Liver (tissue), 3 donors: Measurements from ENCODE around the gene CCDC92B.

Experiments
- CTCF ChIP-seq: fragments of 150-350 bp; IDR thresholded peaks from 2 replicates; pipeline ENCODE4 v1.5.1; 2017; ENCODE audit warnings: improper control_type of control experiment, low read depth, low read length; ENCODE audit not compliant: missing input control
- GABPA ChIP-seq, 2 donors: IDR thresholded peaks in 1 of 2; conservative IDR thresholded peaks in 1 of 2; 2 replicates each; pipeline ENCODE4 v1.6.1; 2016; ENCODE audit warnings: antibody characterized with exemption in 2 of 2, mild to moderate bottlenecking in 1 of 2, moderate library complexity in 1 of 2
- MAX ChIP-seq: IDR thresholded peaks from 2 replicates; pipeline ENCODE4 v1.6.1; 2016; ENCODE audit warnings: antibody characterized with exemption
- NR2F2 ChIP-seq: IDR thresholded peaks from 2 replicates; pipeline ENCODE4 v1.6.1; 2016; ENCODE audit warnings: antibody characterized with exemption
- RAD21 ChIP-seq, 2 donors: IDR thresholded peaks; 2 replicates each; pipeline ENCODE4 v1.6.1; 2016; ENCODE audit warnings: antibody characterized with exemption in 2 of 2, mild to moderate bottlenecking in 2 of 2
- REST ChIP-seq: IDR thresholded peaks from 2 replicates; pipeline ENCODE4 v1.6.1; 2016; ENCODE audit warnings: antibody characterized with exemption, mild to moderate bottlenecking
- donor health status: healthy.
- donor health status: healthy.

DNA sequence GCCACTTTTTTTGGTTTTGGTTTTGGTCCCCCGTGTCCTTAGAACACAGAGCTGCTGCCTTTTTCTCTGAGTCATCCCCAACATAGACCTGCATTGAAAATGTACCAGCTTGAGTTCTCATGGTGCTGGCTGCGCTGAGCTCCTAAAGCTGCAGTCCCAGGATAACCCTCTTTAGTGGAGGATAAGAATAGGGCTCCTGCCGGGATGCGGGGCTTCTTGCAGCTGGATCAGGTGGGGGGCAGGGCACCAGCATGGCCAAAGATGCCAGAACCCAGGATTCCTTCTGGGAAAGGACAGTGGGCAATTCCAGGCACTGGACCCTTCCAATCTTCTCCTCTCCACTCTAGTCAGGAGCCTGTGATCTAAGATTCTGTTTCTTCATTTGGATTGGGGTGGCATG lies 29.6 kb downstream of the CCDC92B start:
- TF ChIP-seq RAD21 (IDR thresholded peaks at IDR 0.05) (no peak), MAX (no peak), CTCF (no peak), NR2F2 (no peak), REST (no peak), GABPA (IDR thresholded peaks at IDR 0.05 in 1 of 2, conservative IDR thresholded peaks at IDR 0.05 in 1 of 2) (no peak)
